EL (cell line): ENCODE results near the gene MESP2.
A peak's percentile ranks its signal among the peaks of the same experiment; 100 is the strongest.

ENCODE experiments used
- DNase-seq: peaks from one replicate; pipeline ENCODE4 v3.0.0-alpha.2; 2016

Gene MESP2

GRCh38 chr15:89756897-89757296 is 19.2 kb upstream of the MESP2 start:
- DNase-seq, result no peak

GRCh38 chr15:89758283-89758682 is 17.8 kb upstream of the MESP2 start:
- no peak for DNase-seq

- DNase-seq, result no peak
These were observed 17.2 kb upstream of the MESP2 start for GRCh38 chr15:89758981-89759380.

GRCh38 chr15:89759835-89760234 is 16.3 kb upstream of the MESP2 start:
- DNase-seq, result no peak

GRCh38 chr15:89760303-89761008 is 15.7 kb upstream of the MESP2 start:
- DNase-seq, result peak; percentile 73

GRCh38 chr15:89761009-89761831 is 14.9 kb upstream of the MESP2 start:
- DNase-seq, result no peak

- no peak for DNase-seq
These were observed 14.2 kb upstream of the MESP2 start for GRCh38 chr15:89761929-89762328.

- DNase-seq, result no peak
These were observed 10.4 kb upstream of the MESP2 start for GRCh38 chr15:89765694-89766093.

- no peak for DNase-seq
These were observed 9.5 kb upstream of the MESP2 start for GRCh38 chr15:89766357-89767311.

GRCh38 chr15:89767411-89767915 is 8.7 kb upstream of the MESP2 start:
- DNase-seq, result no peak

GRCh38 chr15:89768071-89768500 is 8.0 kb upstream of the MESP2 start:
- DNase-seq, result no peak

GRCh38 chr15:89769366-89769765 is 6.8 kb upstream of the MESP2 start:
- DNase-seq, result no peak

- DNase-seq, result peak; percentile 58
These were observed 6.1 kb upstream of the MESP2 start for GRCh38 chr15:89770041-89770440.

GRCh38 chr15:89772932-89773583 is 3.1 kb upstream of the MESP2 start:
- DNase-seq, result no peak

GRCh38 chr15:89774492-89774891 is 1.6 kb upstream of the MESP2 start:
- no peak for DNase-seq

GRCh38 chr15:89775815-89776214 is 317 bp upstream of the MESP2 start:
- DNase-seq, result no peak

GRCh38 chr15:89777073-89777751 is 1.1 kb downstream of the MESP2 start:
- no peak for DNase-seq

GRCh38 chr15:89777782-89778380 is 1.7 kb downstream of the MESP2 start:
- DNase-seq, result no peak

- DNase-seq, result no peak
These were observed 2.7 kb downstream of the MESP2 start for GRCh38 chr15:89778861-89779260.

GRCh38 chr15:89780601-89781000 is 4.5 kb downstream of the MESP2 start:
- DNase-seq, result no peak

- no peak for DNase-seq
These were observed 4.9 kb downstream of the MESP2 start for GRCh38 chr15:89781055-89781454.
